NCI-H748 treated with DMSO at 0.1 percent for 48 hours (cell line): Measurements from ENCODE around the gene FARS2.
"Not testable (repeated sequence)": the region's sequence is repeated elsewhere in the genome, so short reads cannot be mapped to it uniquely, and the experiment has no call there.

Source experiments
- DNase-seq: peaks from one replicate; lab custom pipeline; 2025; lab: John Stamatoyannopoulos, UW

The FARS2 gene

GRCh38 chr6:5667737-5668136 is 406.4 kb downstream of the FARS2 start:
- DNase-seq: no peak

DNA sequence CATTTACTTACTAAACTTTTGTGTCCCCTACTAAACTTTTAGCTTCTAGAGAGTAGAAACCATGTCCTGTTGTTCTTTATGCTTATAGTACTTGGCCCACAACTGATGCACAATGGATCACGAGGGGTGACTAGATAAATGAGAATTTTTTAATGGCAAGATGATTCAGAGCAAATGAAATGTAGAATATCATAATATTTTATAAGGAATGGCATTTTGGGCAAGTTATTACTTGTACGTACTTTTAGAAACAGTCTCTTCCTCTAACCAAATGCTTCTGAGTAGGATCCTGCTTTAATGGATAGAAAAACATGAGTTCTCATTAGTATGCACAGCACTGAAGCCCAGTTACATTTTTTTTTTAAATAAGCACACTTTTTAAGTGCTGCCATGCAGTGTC is 409.1 kb downstream of the FARS2 start:
- no peak for DNase-seq

GRCh38 chr6:5670811-5671561 is 409.7 kb downstream of the FARS2 start:
- DNase-seq: no peak

DNA sequence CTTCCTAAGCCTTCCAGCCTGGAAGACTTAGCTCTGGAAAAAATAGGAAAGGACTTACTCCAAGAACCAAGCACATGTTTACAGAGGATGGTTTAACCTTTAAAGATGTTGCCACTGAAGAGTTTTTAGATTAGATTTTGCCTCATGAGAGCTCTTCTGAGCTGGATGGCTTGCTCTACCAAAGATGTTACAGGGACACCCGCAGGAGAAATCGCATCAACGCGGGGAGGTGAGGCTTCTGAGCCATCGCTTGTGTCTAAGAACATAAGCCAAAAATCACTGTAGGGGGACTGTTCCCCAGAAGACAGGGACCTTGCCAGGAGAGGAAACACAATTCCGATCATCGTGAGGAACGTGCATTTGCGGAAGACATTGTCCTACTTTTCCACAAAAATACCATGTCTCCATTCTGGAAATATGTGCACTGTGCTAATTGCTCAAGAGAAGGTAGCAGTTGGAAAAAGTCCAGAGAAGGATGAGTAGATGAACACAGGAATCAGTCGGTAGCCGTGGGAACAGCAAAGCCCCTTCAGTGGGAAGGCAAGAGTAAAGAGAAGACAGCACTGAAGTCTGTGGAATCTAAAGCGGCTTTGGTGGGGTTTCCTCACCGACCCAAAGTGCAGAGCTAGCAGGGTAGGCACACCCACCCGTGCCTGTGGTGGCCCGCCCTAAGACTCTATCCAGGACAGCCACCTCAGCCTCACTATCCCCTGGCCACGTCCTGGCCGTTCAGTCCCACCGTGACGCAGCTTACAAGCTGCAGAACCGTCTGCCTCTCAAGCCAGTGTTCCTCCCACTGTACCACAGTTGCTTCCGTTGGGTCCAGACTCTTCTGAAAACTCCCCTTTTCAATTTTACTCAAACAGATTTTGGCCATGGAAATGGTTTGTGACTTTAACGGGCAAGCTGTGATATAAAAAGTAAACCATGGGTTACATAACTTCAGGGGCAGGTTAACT is 410.6 kb downstream of the FARS2 start:
- DNase-seq: no peak

DNA sequence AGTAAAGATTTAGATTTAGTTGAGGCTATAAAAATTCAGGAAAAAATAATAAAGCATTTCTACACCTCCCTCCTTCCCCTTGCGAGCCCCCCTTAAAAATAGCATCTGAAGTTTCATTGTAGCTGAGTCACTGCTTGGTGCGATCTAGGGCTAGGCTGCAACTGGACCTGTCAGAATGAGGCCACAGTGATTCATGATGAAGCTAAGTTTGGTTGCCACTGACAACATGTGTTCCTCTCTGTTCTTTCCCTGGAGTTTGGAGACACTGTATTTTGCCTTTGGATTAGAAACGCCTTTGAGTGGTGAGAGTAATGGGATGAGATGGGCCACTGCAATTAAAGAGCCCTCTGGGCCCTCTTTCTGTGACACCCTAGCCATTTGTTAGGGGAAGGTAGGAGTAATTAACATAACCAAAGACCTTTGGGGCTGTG is 411.3 kb downstream of the FARS2 start:
- no peak for DNase-seq

DNA sequence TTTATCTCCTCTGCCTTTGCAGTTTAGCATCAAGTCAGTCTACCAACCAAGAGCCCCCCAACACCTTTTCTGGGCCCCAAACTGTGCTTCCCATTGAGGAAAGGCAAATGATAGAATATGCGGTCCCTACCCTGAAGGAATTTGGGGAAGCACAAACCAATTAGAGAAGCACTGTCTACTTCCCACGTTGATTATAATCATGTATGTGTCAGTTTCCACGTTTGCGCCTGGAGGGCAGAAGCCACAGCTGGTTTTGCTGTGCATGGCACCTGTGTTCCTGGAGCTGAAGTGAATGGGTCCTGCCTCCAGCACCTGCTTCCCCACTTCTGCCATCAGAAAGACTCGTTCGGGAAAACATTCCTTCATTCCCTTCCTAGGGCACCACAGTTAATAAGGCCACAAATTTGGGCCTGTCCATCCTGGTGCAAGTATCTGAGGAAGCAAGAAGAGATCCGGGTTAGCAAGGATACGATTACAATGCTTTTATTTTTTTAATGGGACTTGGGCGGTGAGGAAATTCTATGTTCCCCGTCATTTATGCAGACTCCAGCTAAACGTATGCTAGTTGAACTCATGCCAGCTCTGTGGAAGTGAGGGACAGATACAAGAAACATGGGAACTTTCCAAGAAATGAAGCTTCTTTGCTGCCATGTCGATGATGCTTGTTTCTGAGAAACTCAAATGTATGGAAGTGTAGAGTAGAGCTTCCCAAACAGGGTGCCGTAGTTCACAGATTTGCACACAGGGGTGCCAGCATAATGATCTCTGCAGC is 411.9 kb downstream of the FARS2 start:
- no peak for DNase-seq

DNA sequence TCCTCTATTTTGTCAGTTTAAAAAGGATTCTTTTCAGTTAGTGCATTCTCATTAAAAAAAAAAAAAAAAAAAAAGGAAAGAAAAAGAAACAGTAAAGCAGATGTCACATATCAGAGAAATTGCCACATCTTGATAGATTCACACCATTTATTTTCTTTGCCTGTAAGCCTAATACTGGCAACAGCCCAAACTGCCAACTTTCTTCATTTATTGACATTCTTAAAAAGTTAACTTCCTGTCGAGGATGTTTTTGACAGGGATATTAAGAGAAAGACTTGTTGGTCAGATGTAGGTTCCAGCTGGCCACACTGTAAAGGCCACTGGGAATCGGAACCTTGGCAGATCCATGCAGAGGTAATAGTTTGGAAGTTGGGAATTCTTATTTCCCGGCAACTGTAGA is 412.8 kb downstream of the FARS2 start:
- no peak for DNase-seq

GRCh38 chr6:5674721-5675120 is 413.4 kb downstream of the FARS2 start:
- no peak for DNase-seq

- no peak for DNase-seq
Observed at GRCh38 chr6:5676701-5677100, 415.4 kb downstream of the FARS2 start.

GRCh38 chr6:5677219-5678000 is 416.1 kb downstream of the FARS2 start:
- no peak for DNase-seq

DNA sequence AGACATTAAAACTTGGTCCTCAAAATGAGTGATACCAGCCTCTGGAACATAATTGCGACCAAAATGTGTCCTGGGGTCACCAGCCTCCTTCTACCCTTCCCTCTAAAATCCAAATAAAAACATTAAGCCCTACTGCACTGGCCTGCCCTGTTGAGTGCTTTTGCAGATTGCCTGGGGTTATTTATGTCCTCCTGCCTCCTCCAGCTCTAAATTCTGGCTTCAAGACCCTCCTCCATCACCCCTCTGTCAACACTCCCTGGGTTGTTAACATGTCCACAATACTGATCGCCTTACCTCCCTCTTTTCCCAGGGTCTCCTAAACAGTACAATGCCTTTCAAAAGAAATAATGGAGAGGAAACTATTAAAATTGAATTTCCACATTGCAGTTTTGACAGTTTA is 418.0 kb downstream of the FARS2 start:
- no peak for DNase-seq

DNA sequence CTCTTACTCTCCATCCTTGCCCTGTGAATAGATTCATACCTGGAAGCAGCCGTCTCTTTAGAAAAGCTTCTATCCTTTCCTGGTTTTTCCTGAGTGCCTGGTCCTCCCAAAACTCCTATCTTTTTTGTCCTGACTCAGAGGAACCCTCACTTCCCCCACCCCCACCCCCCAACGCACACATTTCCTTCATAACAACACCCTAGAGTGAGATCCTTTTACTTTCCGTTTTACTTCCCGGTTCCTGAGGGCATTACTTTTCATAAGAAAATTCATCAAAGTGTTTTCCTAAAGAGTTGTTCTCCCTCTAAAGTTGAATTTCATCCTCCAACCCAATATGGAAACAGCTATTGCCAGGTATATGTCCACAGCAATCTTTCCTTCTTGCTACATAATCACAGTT is 418.4 kb downstream of the FARS2 start:
- DNase-seq: no peak

- peak; percentile 41 for DNase-seq
Observed at GRCh38 chr6:5680095-5680494, 418.8 kb downstream of the FARS2 start.

DNA sequence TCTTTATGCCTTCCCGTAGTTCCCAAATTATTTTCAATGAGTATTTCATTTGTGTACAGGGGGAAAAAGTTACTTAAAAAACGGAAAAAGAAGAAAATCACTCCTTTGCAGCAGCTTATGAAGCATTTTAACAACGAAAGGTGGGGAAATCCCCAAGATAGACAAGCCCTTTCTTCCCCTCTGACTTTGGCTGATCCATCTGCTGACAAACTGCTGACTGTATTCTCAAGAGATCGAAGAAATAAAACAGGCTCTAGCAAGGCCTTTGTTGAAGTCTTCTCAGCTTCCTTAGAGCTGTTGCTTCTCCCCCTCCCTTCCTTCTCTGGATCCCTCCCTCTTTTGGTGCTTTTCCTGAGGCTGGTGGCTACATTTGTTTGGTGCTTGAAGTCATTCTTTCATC is 420.2 kb downstream of the FARS2 start:
- DNase-seq: no peak

DNA sequence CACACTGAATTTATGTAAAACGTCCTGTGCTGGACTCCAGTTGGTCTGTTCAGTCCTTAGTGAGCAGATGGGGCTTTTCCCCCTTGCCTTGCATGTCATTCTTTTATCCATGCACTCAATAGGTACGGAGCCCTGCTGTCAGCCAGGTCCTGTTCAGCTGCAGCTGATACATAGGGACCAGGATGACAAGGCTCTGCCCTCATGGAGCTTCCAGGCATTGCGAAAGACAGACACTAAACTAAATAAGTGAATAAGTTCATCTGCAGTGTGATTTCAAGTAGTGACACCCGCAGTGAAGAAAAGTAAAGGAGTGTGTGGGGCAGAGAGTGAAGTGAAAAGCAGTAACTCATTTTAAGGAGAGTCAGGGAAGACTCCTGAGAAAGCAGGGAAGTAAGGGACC is 421.2 kb downstream of the FARS2 start:
- DNase-seq: no peak

GRCh38 chr6:5683747-5684146 is 422.4 kb downstream of the FARS2 start:
- not testable (repeated sequence) for DNase-seq

DNA sequence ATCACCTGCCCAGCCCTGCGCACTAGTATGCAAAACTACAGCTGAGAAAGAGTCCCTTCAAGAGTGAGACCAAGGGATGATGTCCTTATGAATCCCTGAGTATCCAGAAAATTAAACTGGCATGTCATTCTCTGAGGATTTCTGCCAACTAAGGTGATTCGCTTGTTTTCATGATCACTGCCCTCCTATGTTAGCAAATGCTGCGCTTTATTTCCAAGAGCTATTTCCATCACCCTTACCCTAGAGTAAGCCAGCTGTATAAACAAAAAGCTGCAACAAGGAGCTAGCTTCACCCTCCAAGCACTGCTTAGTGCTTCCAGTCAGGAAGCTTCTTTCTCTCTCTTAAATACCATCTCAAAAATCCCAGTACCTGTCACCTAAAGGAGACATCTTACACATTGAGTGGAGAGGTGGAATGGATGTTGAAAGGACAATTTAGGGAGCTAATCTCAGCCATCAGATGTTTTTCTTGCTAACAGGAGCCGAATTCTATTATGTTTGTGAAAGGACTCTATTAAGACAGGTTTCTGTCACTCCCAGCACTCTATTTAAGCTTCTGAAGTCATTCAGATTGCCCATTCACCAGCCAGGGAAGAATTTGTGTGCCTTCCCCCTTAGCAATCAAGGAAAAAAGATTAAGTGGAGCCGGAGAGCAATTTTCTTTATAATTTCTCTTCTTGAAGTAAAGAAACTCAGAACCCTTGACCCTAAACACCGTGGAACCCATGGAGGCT is 423.2 kb downstream of the FARS2 start:
- DNase-seq: no peak

- DNase-seq: no peak
Observed at GRCh38 chr6:5693225-5694145, 432.2 kb downstream of the FARS2 start.
